IPS-15b (cell line): ENCODE measurements around the gene PTPRM.

Source experiments
- H3K27me3 ChIP-seq: one replicate; pipeline ENCODE4 v1.6.1; 2013; ENCODE audit warnings: low read length; ENCODE audit not compliant: control insufficient read depth, insufficient read depth
- H3K36me3 ChIP-seq: one replicate; pipeline ENCODE4 v1.6.1; 2013; ENCODE audit warnings: low read length; ENCODE audit not compliant: control insufficient read depth, insufficient read depth
- H3K4me1 ChIP-seq: one replicate; pipeline ENCODE4 v1.6.1; 2013; ENCODE audit warnings: mild to moderate bottlenecking, low read length; ENCODE audit not compliant: control insufficient read depth, insufficient read depth
- H3K4me3 ChIP-seq: one replicate; pipeline ENCODE4 v1.5.1; 2013; ENCODE audit warnings: low read depth, low read length
- H3K9ac ChIP-seq: one replicate; pipeline ENCODE4 v1.6.1; 2013; ENCODE audit warnings: low read depth, mild to moderate bottlenecking, low read length
- H3K9me3 ChIP-seq: one replicate; pipeline ENCODE4 v1.6.1; 2013; ENCODE audit warnings: mild to moderate bottlenecking, low read length; ENCODE audit not compliant: control insufficient read depth, insufficient read depth

The PTPRM gene

DNA sequence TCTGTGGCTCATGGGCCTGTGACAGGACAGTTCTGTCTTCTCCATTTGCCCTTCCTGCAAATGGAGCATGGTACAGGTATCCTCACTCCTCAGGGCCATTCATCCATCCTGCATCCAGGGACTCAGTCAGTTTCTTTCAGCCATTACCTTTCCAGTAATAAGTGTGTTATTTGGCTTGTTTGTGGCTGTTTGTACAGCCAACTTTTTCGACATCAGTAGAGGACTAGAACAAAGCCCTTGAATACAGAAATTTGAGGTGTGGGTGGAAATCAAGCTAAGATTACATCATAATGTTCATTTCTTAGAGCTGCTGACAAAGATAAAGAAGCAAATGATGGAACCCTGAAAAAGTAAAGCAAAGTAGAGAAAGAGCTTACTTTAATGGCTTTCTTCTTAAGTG lies 290.4 kb downstream of the PTPRM start:
- Histone ChIP-seq H3K9me3 (no peaks in the 10 kb centered on the region), H3K36me3 (no peaks in the 10 kb centered on the region), H3K9ac (no peak overlapping the region), H3K4me1 (no peaks in the 10 kb centered on the region), H3K4me3 (no peak overlapping the region), H3K27me3 (no peaks in the 10 kb centered on the region)

DNA sequence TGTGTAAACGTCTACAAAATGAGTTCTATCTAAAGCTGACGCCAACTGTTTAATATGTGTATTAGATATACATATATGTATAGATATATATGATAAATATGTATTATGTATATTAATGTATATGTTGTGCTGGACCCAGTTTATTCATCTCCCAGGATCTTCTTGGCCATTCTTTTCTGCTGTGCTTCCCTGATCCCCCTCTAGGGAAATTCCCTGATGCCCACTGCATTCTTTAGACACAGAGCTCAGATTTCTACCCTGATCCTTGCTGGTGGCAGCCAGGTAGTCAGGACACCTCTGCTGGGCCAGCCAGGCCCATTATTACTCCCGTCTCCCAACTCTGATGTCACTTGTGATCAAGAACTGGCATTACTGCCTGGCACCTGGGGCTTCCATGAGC lies 292.0 kb downstream of the PTPRM start:
- Histone ChIP-seq H3K36me3 (no peaks in the 10 kb centered on the region), H3K27me3 (no peaks in the 10 kb centered on the region), H3K9ac (no peak overlapping the region), H3K9me3 (no peaks in the 10 kb centered on the region), H3K4me1 (no peaks in the 10 kb centered on the region), H3K4me3 (no peak overlapping the region)

DNA sequence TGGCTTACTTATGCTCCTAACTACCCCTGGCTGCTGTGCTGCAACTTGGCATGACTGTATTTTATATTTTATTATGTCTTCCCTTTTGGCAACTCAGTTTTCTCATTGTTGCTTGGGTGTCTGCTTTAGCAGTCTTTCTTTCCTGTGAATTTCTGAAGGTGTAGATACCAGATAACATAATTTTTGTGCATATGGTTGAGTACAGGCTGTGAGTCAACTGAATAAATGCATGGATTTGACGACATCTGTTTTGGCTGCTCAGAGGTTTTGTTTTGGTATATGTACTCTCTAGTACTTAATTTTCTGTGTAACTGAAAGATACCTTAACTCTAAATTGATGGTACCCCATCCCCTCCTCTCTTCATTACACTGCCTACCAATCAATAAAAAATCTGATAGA lies 303.1 kb downstream of the PTPRM start:
- no peaks in the 10 kb centered on the region for H3K4me1 ChIP-seq

DNA sequence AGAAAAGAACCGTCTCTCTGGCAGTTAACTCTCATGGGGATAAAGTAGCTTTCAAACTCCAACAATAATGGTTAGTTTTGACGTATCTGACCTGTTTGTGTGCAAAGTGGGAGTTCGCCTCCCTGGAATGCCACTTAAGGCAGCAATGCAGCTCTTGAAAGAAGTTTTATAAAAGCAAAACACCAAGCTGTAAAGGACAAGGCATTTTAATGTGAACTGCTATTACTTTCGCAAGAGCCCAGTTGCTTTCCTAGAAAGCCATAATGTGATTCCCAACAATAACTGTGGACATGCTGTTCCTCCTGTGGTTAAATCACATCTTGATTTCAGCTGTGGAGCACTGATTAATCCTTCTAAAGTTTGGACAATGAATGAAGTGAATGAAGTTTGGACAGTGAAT lies 303.7 kb downstream of the PTPRM start:
- no peaks in the 10 kb centered on the region for H3K9me3 ChIP-seq
- H3K4me1 ChIP-seq, result no peaks in the 10 kb centered on the region
- no peaks in the 10 kb centered on the region for H3K27me3 ChIP-seq
- no peak overlapping the region for H3K9ac ChIP-seq
- no peaks in the 10 kb centered on the region for H3K36me3 ChIP-seq
- no peak overlapping the region for H3K4me3 ChIP-seq

More for the DNA sequence above, 303.1 kb downstream of the PTPRM start:
- Histone ChIP-seq H3K36me3 (no peaks in the 10 kb centered on the region), H3K4me3 (no peak overlapping the region), H3K27me3 (no peaks in the 10 kb centered on the region), H3K9me3 (no peaks in the 10 kb centered on the region), H3K9ac (no peak overlapping the region)

DNA sequence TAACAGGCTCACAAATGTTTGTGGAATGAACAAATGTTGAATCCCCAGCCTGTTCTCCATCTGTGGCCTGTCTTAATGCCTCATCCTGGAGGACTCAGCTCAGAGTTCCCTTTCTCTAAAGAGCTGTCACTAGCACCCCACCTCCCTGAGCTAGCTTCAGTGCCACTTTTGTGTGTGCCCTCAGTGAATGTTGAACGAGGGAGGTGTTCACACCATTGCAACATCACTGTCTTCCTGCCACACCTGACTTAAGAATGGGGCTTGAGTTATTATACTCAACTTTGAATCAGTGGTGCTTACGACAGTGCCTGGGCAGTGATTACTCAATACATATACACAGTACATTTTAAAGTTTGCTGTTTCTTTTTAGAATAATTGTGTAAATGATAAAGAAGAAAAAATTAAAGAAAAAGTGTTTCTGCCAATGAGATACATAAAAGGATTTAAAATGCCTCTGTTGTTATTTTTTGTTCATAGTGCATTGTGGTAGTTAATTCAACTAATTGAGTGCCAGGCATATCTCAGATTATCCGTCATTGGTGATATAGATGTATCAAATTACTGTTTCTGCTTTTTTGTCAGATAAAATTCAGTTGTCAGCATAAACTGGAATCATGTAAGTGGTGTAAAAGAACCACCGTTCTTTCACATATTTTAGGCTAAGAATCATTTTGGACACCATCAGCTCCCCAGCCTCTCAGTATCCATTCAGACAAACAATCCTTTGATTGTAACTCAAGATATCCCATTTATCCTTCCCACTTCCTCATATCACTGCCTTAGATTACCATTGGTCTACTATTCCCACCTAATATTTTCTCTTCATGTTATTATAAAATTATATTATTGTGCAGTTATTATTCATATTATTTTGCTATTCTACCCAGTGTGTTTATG lies 304.7 kb downstream of the PTPRM start:
- Histone ChIP-seq H3K4me1 (no peaks in the 10 kb centered on the region), H3K4me3 (no peak overlapping the region), H3K36me3 (no peaks in the 10 kb centered on the region), H3K27me3 (no peaks in the 10 kb centered on the region), H3K9me3 (no peaks in the 10 kb centered on the region), H3K9ac (no peak overlapping the region)

DNA sequence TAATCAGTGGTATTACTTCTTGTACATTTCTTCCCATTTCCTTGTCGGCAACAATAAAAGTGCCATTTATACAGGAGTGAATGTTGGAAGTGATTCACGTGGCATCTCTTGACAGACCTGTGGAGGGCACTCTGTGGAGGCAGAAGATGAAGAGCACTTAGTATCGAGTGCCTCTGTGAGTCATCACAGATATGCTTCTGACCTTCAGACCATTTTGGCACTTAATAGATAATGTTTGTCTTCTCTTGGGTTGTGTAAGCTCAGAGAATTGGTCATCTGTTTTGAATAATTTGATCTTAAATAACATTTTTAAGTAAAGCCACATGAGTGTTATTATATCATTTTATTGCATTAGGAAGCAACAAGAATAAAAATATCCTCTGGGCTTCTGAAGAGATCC lies 305.5 kb downstream of the PTPRM start:
- no peaks in the 10 kb centered on the region for H3K9me3 ChIP-seq
- H3K27me3 ChIP-seq, result no peaks in the 10 kb centered on the region
- no peaks in the 10 kb centered on the region for H3K36me3 ChIP-seq
- H3K4me1 ChIP-seq, result no peaks in the 10 kb centered on the region
- H3K9ac ChIP-seq, result no peak overlapping the region
- H3K4me3 ChIP-seq, result no peak overlapping the region

DNA sequence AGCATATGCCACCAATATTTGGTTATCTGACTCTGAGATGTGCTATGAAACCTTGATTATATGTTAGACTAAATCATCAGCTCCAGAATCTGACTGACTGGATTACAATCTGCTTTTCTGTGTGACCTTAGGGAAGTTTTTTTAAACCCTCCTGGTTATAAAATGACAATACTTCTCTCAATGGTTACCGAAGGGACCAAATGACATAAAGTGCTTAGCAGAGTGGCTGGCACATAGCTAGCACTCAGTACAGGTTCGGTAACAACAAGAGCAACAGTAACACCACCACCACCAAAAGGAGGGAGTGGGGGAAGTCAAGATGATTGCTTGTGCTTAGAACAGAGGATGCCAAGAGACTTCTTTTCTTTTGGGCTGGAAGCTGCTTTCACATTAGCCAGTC lies 306.2 kb downstream of the PTPRM start:
- Histone ChIP-seq H3K27me3 (no peaks in the 10 kb centered on the region), H3K36me3 (no peaks in the 10 kb centered on the region), H3K9ac (no peak overlapping the region), H3K4me1 (no peaks in the 10 kb centered on the region), H3K9me3 (no peaks in the 10 kb centered on the region), H3K4me3 (no peak overlapping the region)

DNA sequence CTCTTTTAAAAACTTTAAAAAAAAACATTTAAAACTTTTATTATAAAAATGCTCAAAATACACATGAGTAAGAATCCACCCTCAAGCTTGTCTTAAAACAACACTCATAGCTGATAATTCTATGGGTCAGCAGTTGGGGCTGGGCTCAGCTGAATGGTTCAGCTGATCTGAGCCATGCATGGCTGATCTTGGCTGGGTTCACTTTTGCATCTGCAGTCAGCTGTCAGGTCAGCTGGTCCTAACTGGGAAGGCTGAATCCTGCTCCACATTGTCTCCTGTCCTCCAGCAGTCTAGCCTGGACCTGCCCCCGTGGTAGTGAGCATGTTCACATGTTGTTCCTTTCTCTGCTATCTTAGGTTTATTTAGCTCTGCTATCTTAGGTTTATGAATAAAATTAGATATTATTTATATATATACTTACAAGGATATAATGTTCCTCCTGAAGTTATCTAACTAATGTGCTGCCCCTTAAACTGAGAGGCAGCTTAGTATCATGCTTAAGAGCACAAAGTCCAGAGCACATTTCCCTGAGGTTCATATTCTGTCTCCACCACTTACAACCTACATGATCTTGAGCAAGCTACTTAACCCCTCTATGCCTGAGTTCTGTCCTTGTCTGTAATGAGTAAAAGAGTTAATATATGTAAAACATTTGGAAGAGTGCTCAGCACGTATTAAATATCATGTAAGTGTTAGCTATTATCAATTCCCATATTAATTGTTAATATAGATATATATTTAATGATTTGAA lies 309.4 kb downstream of the PTPRM start:
- H3K4me1 ChIP-seq, result no peaks in the 10 kb centered on the region
- H3K27me3 ChIP-seq, result no peaks in the 10 kb centered on the region
- H3K9ac ChIP-seq, result no peak overlapping the region
- H3K9me3 ChIP-seq, result no peaks in the 10 kb centered on the region
- H3K36me3 ChIP-seq, result no peaks in the 10 kb centered on the region
- H3K4me3 ChIP-seq, result no peak overlapping the region

DNA sequence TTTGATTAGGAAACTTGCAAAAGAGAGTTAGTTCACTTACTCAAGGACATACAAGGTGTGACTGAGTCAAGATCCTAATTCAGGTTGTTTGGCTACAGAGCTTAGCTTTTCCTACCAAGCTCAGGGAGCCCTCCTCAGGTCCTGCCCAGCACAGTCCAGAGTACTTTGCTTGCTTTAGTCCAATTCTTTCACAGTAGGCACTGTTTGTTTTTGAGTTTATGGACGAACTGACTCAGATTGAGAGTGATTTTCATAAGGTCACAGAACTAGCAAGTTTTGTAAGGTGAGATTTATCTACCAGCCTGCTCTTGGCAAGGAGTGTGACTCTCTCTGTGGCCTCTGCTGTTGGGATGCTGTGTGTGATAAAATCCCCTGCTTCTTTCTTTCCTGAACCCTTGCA lies 310.5 kb downstream of the PTPRM start:
- H3K4me3 ChIP-seq, result no peak overlapping the region
- no peak overlapping the region for H3K9ac ChIP-seq
- no peaks in the 10 kb centered on the region for H3K4me1 ChIP-seq
- H3K36me3 ChIP-seq, result no peaks in the 10 kb centered on the region
- no peaks in the 10 kb centered on the region for H3K27me3 ChIP-seq
- H3K9me3 ChIP-seq, result no peaks in the 10 kb centered on the region

DNA sequence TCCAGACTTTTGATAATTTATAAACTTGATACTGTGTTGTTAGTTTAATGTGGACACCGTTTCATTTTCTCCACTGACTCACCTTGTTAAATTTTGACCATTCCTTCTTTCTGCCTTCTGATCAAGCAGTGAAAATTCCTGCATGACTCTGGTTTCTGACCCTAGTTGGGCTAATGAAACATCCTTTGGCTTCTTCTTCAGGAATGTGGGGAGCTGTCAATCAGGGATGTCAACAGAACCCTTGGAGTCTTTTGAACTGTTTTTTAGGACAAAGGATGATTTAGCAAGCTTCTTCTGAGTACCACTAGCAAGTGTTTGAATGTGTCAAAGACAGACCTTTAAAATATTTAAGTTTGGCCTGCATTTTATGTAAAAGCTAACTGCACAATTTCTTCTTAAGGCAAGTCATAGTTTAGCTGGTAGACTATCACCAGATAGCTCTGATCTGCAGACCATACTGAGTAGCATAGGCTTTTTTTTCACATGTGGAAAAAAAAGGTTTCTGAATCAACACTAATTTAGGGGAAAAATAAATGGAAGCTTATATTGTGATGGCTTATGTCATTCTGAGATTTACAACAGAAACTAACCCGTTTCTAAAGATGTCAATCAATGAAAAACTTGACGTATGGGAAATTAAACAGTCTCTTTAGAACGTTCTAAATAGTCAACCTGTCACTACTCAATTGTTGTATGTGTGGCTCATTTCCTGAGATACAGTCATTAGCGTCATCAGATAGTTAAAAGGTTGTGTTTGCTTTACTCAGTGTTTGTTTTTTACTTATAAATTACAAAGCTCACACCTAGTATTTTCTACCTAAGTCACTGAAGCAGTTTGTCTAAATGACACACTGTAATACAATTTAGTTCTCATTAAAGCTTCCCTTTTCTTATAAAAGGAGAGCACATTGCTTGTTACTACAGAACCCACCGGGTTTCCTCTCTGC lies 311.4 kb downstream of the PTPRM start:
- H3K9me3 ChIP-seq, result no peaks in the 10 kb centered on the region
- no peaks in the 10 kb centered on the region for H3K36me3 ChIP-seq
- no peak overlapping the region for H3K4me3 ChIP-seq
- no peaks in the 10 kb centered on the region for H3K27me3 ChIP-seq
- no peak overlapping the region for H3K9ac ChIP-seq
- H3K4me1 ChIP-seq, result no peaks in the 10 kb centered on the region

DNA sequence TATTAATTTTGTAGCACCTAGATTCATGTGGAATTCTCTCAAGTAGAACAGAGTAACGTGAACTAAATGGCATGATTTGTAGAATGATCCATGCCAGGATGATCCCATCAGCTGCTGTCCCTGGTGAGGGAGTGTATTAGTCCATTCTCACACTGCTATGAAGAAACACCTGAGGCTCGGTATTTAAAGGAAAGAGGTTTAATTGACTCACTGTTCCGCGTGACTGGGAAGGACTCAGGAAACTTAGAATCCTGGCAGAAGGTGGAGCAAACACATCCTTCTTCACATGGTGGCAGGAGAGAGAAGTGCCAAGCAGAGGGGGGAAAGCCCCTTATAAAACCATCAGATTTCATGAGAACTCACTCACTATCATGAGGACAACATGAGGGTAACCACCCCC lies 312.6 kb downstream of the PTPRM start:
- H3K36me3 ChIP-seq, result no peaks in the 10 kb centered on the region
- H3K27me3 ChIP-seq, result no peaks in the 10 kb centered on the region
- no peak overlapping the region for H3K4me3 ChIP-seq
- H3K4me1 ChIP-seq, result no peaks in the 10 kb centered on the region
- no peaks in the 10 kb centered on the region for H3K9me3 ChIP-seq
- no peak overlapping the region for H3K9ac ChIP-seq
